Esophagus muscularis mucosa (tissue), 4 donors: ENCODE measurements around the gene SNX12.

ENCODE experiments used
- CTCF ChIP-seq, 3 experiments: fragments of 200-600 bp in 2 of 3; fragments of 450-650 bp in 1 of 3; sonication (generic) in 2 of 3; IDR thresholded peaks; one replicate each; pipeline ENCODE4 v1.5.1; 2017 to 2019; ENCODE audit warnings: antibody characterized with exemption in 3 of 3, mild to moderate bottlenecking in 2 of 3, moderate library complexity in 1 of 3
- EP300 ChIP-seq: sonication (generic); formaldehyde crosslinking; IDR thresholded peaks from one replicate; pipeline ENCODE4 v1.6.1; 2017; ENCODE audit warnings: antibody characterized with exemption
- POLR2A ChIP-seq: fragments of 450-650 bp; IDR thresholded peaks from one replicate; pipeline ENCODE4 v1.6.1; 2017; ENCODE audit warnings: antibody characterized with exemption, moderate library complexity, mild to moderate bottlenecking, low read depth
- POLR2AphosphoS5 ChIP-seq, 2 donors: sonication (generic); formaldehyde crosslinking; IDR thresholded peaks; one replicate each; pipeline ENCODE4 v1.6.1; 2017; ENCODE audit warnings: antibody characterized with exemption in 2 of 2

GRCh38 chrX:71102292-71102691 lies 34.2 kb upstream of the SNX12 start:
- TF ChIP-seq CTCF (IDR thresholded peaks at IDR 0.05): no peak
- no peak for TF ChIP-seq POLR2AphosphoS5 (IDR thresholded peaks at IDR 0.05)
- TF ChIP-seq EP300: no peak
- no peak for TF ChIP-seq POLR2A
